ENCODE results near the gene RELB. TPM values are rescaled to one million over a fixed set of nuclear protein-coding genes. Genes with fewer than 3 reads are reported as not detected.

Gene RELB
- total and polyA plus RNA-seq, 2 of the 4 experiments (the other 2 are of a cell fraction) = 5.0 to 17.2 TPM

DNA sequence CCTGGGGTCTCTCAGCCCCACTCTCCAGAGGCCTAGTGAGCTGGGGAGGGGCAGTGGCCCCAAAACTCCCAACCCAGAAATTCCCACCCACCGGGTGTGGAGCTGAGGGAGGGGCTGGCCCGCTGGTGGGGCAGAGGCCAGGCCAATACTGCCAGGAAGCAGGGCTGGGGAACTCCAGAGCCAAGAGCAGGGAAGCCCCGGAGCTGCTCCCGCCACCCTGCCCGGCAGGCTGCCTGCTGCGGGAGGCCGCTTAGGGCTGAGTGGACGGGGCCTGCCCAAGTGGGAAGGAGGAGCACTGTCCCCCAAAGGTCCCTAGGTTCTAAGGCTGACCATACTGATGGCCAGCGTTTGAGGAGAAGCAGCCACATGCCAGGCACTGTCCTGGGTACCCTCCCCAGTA, 13.0 kb upstream of the RELB start:
- dilution Hi-C loops (cut with HindIII; ENCODE audit: low sequenced_read_pairs, unreplicated experiment) = no loop called here

More for the DNA sequence above, 13.0 kb upstream of the RELB start:
- H4K91ac ChIP-seq (ENCODE audit: insufficient read depth, low read depth, low read length) = no peak overlapping the region
- H3K23ac ChIP-seq (ENCODE audit: low read depth, low read length) = no peak overlapping the region
- WGBS, 2 experiments (ENCODE audit: extremely low coverage in 2 of 2, insufficient read length in 1 of 2) = 93% methylated on average over 5 of the region's 9 CpGs; no CpG with 5 or more reads in 1 of the 2 experiments
- H2AFZ ChIP-seq (replicated peaks; ENCODE audit: low read length, poor library complexity) = no peak overlapping the region
- no peak overlapping the region for H2BK20ac ChIP-seq (ENCODE audit: low read depth, low read length)
- ChIA-PET POLR2A (ENCODE audit: unreplicated experiment) (no interaction called here), CTCF (interaction anchor here (0.6 kb wide), 1 partner anchor 78 kb away, joined by 3 read pairs; no protein-coding TSS in a partner anchor)
- no peak overlapping the region for H2BK15ac ChIP-seq (ENCODE audit: low read depth, low read length)
- H3K18ac ChIP-seq (ENCODE audit: low read depth, low read length) = no peak overlapping the region
- no peaks in the 10 kb centered on the region for H3K9me1 ChIP-seq (ENCODE audit: insufficient read depth, low read length)
- no peak overlapping the region for H2AK5ac ChIP-seq (ENCODE audit: low read depth, low read length)
- peaks cover 72% of the 10 kb centered on the region for H3K36me3 ChIP-seq (ENCODE audit: control insufficient read depth, insufficient read depth, low read length)
- no peak overlapping the region for H3K56ac ChIP-seq (ENCODE audit: extremely low read depth, insufficient read depth, low read length)
- H2BK5ac ChIP-seq (ENCODE audit: low read depth, low read length, poor library complexity, severe bottlenecking) = no peak overlapping the region
- no peak for DNase-seq
- no peak overlapping the region for H3K14ac ChIP-seq (replicated peaks; ENCODE audit: low read depth, low read length)
- H3K9ac ChIP-seq (ENCODE audit: low read depth, low read length) = no peak overlapping the region
- in situ Hi-C loops (cut with MboI; ENCODE audit: low sequenced_read_pairs) = no loop called here
- H3K4me2 ChIP-seq (ENCODE audit: low read depth, low read length) = no peak overlapping the region
- H3K27me3 ChIP-seq (ENCODE audit: control insufficient read depth, insufficient read depth, low read length) = no peaks in the 10 kb centered on the region
- no TSS peak for BruUV-seq (replicated peaks)
- intact Hi-C loops (cut with micrococcal nuclease) = no loop called here
- no peaks in the 10 kb centered on the region for H3K4me1 ChIP-seq (ENCODE audit: control insufficient read depth, insufficient read depth, low read length)
- no peak overlapping the region for H3K27ac ChIP-seq (ENCODE audit: insufficient read depth, low read length)
- no peak for ATAC-seq (ENCODE audit: low read depth)
- no peak overlapping the region for H4K5ac ChIP-seq (ENCODE audit: low read depth, low read length)
- H3K4ac ChIP-seq (ENCODE audit: low read depth, low read length) = no peak overlapping the region
- no peak overlapping the region for H2AK9ac ChIP-seq (replicated peaks; ENCODE audit: low read depth, low read length, poor library complexity)
- H3K4me3 ChIP-seq (ENCODE audit: insufficient read depth, low read depth, low read length) = no peak overlapping the region
- no peak overlapping the region for H4K8ac ChIP-seq (ENCODE audit: low read depth in 2 of 2, low read length in 2 of 2)
- H2BK120ac ChIP-seq (ENCODE audit: low read depth, low read length) = no peak overlapping the region
- H3K9me3 ChIP-seq (ENCODE audit: control insufficient read depth, insufficient read depth, low read length) = no peaks in the 10 kb centered on the region
- peaks cover 0 to 8% of the 10 kb centered on the region in 2 experiments; a peak in 1 of 4 replicates for H3K79me1 ChIP-seq (ENCODE audit: low read depth in 1 of 2, low read length in 2 of 2)
- peaks cover 14% of the 10 kb centered on the region for H4K20me1 ChIP-seq (ENCODE audit: insufficient read depth, low read length)
- TF ChIP-seq MAZ (IDR thresholded peaks at IDR 0.05; ENCODE audit: borderline replicate concordance, low read depth, low read length) (no peak), CEBPB (IDR thresholded peaks at IDR 0.05; ENCODE audit: low read depth, low read length) (no peak), CHD1 (IDR thresholded peaks at IDR 0.05; ENCODE audit: low read depth, low read length) (no peak), SMC3 (IDR thresholded peaks at IDR 0.05; ENCODE audit: low read depth, low read length) (no peak)

All from IMR-90 (cell line).